ENCODE measurements around the gene HCN4.

GRCh38 chr15:73286311-73286710, 82.4 kb downstream of the HCN4 start:
- TF ChIP-seq FOXP2 (optimal IDR thresholded peaks at IDR 0.05; ENCODE audit: control extremely low read depth, extremely low read length, insufficient read depth) (no peak), EZH2 (IDR thresholded peaks at IDR 0.05) (no peak), POLR2AphosphoS5 (IDR thresholded peaks at IDR 0.05; ENCODE audit: borderline replicate concordance, low read depth, low read length) (no peak)
